ENCODE data around the gene KIF23. TPM values are rescaled to one million over a fixed set of nuclear protein-coding genes. Genes with fewer than 3 reads are reported as not detected.

KIF23 gene
- total and polyA plus RNA-seq, 2 donors = 0.79 to 32.5 TPM

GRCh38 chr15:69386284-69386683, 27.9 kb upstream of the KIF23 start:
- H3K4me3 ChIP-seq (ENCODE audit: low read depth, low read length) = no peak overlapping the region
- H3K27ac ChIP-seq (ENCODE audit: low read depth) = no peak overlapping the region
- DNase-seq (ENCODE audit: extremely low spot score) = no peak
- no peaks in the 10 kb centered on the region for H3K4me1 ChIP-seq (ENCODE audit: insufficient read depth)
- no peaks in the 10 kb centered on the region for H3K36me3 ChIP-seq (ENCODE audit: insufficient read depth)
- 74% methylated on average over 7 of the region's 7 CpGs for WGBS

- H3K27ac ChIP-seq (ENCODE audit: low read depth) = no peak overlapping the region
- H3K36me3 ChIP-seq (ENCODE audit: insufficient read depth) = no peaks in the 10 kb centered on the region
- no peak for DNase-seq (ENCODE audit: extremely low spot score)
- WGBS = 57% methylated on average over 6 of the region's 6 CpGs
- no peak overlapping the region for H3K4me3 ChIP-seq (ENCODE audit: low read depth, low read length)
- H3K4me1 ChIP-seq (ENCODE audit: insufficient read depth) = no peaks in the 10 kb centered on the region
These were observed 25.9 kb upstream of the KIF23 start for GRCh38 chr15:69388260-69388705.

GRCh38 chr15:69389426-69389825, 24.7 kb upstream of the KIF23 start:
- no peaks in the 10 kb centered on the region for H3K36me3 ChIP-seq (ENCODE audit: insufficient read depth)
- 92% methylated on average over 7 of the region's 7 CpGs for WGBS

GRCh38 chr15:69390575-69390974, 23.6 kb upstream of the KIF23 start:
- DNase-seq (ENCODE audit: extremely low spot score) = no peak
- no peaks in the 10 kb centered on the region for H3K4me1 ChIP-seq (ENCODE audit: insufficient read depth)
- H3K36me3 ChIP-seq (ENCODE audit: insufficient read depth) = no peaks in the 10 kb centered on the region
- 85% methylated on average over 2 of the region's 2 CpGs for WGBS
- no peak overlapping the region for H3K27ac ChIP-seq (ENCODE audit: low read depth)
- no peak overlapping the region for H3K4me3 ChIP-seq (ENCODE audit: low read depth, low read length)

More at GRCh38 chr15:69389426-69389825, 24.7 kb upstream of the KIF23 start:
- Histone ChIP-seq H3K27ac (ENCODE audit: low read depth) (no peak overlapping the region), H3K4me3 (ENCODE audit: low read depth, low read length) (no peak overlapping the region), H3K4me1 (ENCODE audit: insufficient read depth) (no peaks in the 10 kb centered on the region)
- no peak for DNase-seq (ENCODE audit: extremely low spot score)

GRCh38 chr15:69391046-69391757, 22.9 kb upstream of the KIF23 start:
- 92% methylated on average over 11 of the region's 11 CpGs for WGBS
- Histone ChIP-seq H3K27ac (ENCODE audit: low read depth) (no peak overlapping the region), H3K4me1 (ENCODE audit: insufficient read depth) (no peaks in the 10 kb centered on the region), H3K4me3 (ENCODE audit: low read depth, low read length) (no peak overlapping the region), H3K36me3 (ENCODE audit: insufficient read depth) (no peaks in the 10 kb centered on the region)
- DNase-seq (ENCODE audit: extremely low spot score) = no peak

- H3K36me3 ChIP-seq (ENCODE audit: insufficient read depth) = no peaks in the 10 kb centered on the region
- no peak for DNase-seq (ENCODE audit: extremely low spot score)
- no peak overlapping the region for H3K4me3 ChIP-seq (ENCODE audit: low read depth, low read length)
- H3K27ac ChIP-seq (ENCODE audit: low read depth) = no peak overlapping the region
- WGBS = 66% methylated on average over 4 of the region's 4 CpGs
- H3K4me1 ChIP-seq (ENCODE audit: insufficient read depth) = no peaks in the 10 kb centered on the region
These were observed 21.8 kb upstream of the KIF23 start for GRCh38 chr15:69392352-69392751.

- WGBS = 58% methylated on average over 11 of the region's 11 CpGs
- Histone ChIP-seq H3K4me1 (ENCODE audit: insufficient read depth) (no peaks in the 10 kb centered on the region), H3K4me3 (ENCODE audit: low read depth, low read length) (no peak overlapping the region), H3K27ac (ENCODE audit: low read depth) (no peak overlapping the region), H3K36me3 (ENCODE audit: insufficient read depth) (no peaks in the 10 kb centered on the region)
- DNase-seq (ENCODE audit: extremely low spot score) = no peak
These were observed 20.2 kb upstream of the KIF23 start for GRCh38 chr15:69393831-69394491.

- peak; percentile 28 for DNase-seq (ENCODE audit: extremely low spot score)
- no peak overlapping the region for H3K27ac ChIP-seq (ENCODE audit: low read depth)
- no peak overlapping the region for H3K4me3 ChIP-seq (ENCODE audit: low read depth, low read length)
- H3K4me1 ChIP-seq (ENCODE audit: insufficient read depth) = no peaks in the 10 kb centered on the region
- 27% methylated on average over 36 of the region's 36 CpGs for WGBS
- H3K36me3 ChIP-seq (ENCODE audit: insufficient read depth) = no peaks in the 10 kb centered on the region
These were observed 19.4 kb upstream of the KIF23 start for GRCh38 chr15:69394556-69395282.

- Histone ChIP-seq H3K4me1 (ENCODE audit: insufficient read depth) (no peaks in the 10 kb centered on the region), H3K36me3 (ENCODE audit: insufficient read depth) (no peaks in the 10 kb centered on the region), H3K4me3 (ENCODE audit: low read depth, low read length) (no peak overlapping the region), H3K27ac (ENCODE audit: low read depth) (no peak overlapping the region)
- WGBS = 95% methylated on average over 10 of the region's 10 CpGs
- DNase-seq (ENCODE audit: extremely low spot score) = no peak
These were observed 18.7 kb upstream of the KIF23 start for GRCh38 chr15:69395460-69395859.

GRCh38 chr15:69395991-69396390, 18.2 kb upstream of the KIF23 start:
- no peaks in the 10 kb centered on the region for H3K4me1 ChIP-seq (ENCODE audit: insufficient read depth)
- 86% methylated on average over 5 of the region's 5 CpGs for WGBS
- DNase-seq (ENCODE audit: extremely low spot score) = no peak
- no peak overlapping the region for H3K27ac ChIP-seq (ENCODE audit: low read depth)
- no peak overlapping the region for H3K4me3 ChIP-seq (ENCODE audit: low read depth, low read length)
- no peaks in the 10 kb centered on the region for H3K36me3 ChIP-seq (ENCODE audit: insufficient read depth)

GRCh38 chr15:69398491-69398891, 15.7 kb upstream of the KIF23 start:
- DNase-seq (ENCODE audit: extremely low spot score) = no peak
- Histone ChIP-seq H3K4me3 (ENCODE audit: low read depth, low read length) (no peak overlapping the region), H3K4me1 (ENCODE audit: insufficient read depth) (no peaks in the 10 kb centered on the region), H3K36me3 (ENCODE audit: insufficient read depth) (no peaks in the 10 kb centered on the region), H3K27ac (ENCODE audit: low read depth) (no peak overlapping the region)
- WGBS = 56% methylated on average over 7 of the region's 7 CpGs

GRCh38 chr15:69400850-69401249, 13.3 kb upstream of the KIF23 start:
- Histone ChIP-seq H3K27ac (ENCODE audit: low read depth) (no peak overlapping the region), H3K4me1 (ENCODE audit: insufficient read depth) (no peaks in the 10 kb centered on the region), H3K4me3 (ENCODE audit: low read depth, low read length) (no peak overlapping the region), H3K36me3 (ENCODE audit: insufficient read depth) (no peaks in the 10 kb centered on the region)
- WGBS = 91% methylated on average over 6 of the region's 6 CpGs
- DNase-seq (ENCODE audit: extremely low spot score) = no peak

GRCh38 chr15:69402816-69403215, 11.3 kb upstream of the KIF23 start:
- no peaks in the 10 kb centered on the region for H3K4me1 ChIP-seq (ENCODE audit: insufficient read depth)
- H3K27ac ChIP-seq (ENCODE audit: low read depth) = no peak overlapping the region
- WGBS = 97% methylated on average over 2 of the region's 2 CpGs
- H3K4me3 ChIP-seq (ENCODE audit: low read depth, low read length) = no peak overlapping the region
- no peak for DNase-seq (ENCODE audit: extremely low spot score)
- no peaks in the 10 kb centered on the region for H3K36me3 ChIP-seq (ENCODE audit: insufficient read depth)

GRCh38 chr15:69403594-69403993, 10.6 kb upstream of the KIF23 start:
- WGBS = 40% methylated on average over 4 of the region's 4 CpGs
- H3K4me1 ChIP-seq (ENCODE audit: insufficient read depth) = no peaks in the 10 kb centered on the region
- no peaks in the 10 kb centered on the region for H3K36me3 ChIP-seq (ENCODE audit: insufficient read depth)
- H3K27ac ChIP-seq (ENCODE audit: low read depth) = no peak overlapping the region
- DNase-seq (ENCODE audit: extremely low spot score) = no peak
- no peak overlapping the region for H3K4me3 ChIP-seq (ENCODE audit: low read depth, low read length)
